ENCODE data around the gene SDR9C7.

DNA sequence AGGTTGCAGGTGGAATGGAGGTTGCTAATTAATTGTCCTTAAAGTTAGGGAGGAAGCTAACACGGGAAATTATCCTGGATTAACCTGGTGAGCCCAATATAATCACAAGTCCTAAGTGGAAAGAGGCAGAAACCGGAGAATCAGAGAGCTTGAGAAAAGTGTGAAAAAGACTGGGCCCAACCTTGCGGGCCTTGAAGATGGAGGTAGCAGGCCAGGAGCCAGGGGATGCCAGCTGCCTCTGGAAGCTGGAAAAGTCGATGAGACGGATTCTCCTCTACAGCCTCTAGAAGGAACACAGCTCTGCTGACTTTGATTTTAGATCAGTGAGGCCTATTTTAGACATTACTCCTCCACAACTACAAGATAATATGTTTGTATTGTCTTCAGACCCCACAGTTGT lies 2.1 kb downstream of the SDR9C7 start:
- TF ChIP-seq, protein P1, sequence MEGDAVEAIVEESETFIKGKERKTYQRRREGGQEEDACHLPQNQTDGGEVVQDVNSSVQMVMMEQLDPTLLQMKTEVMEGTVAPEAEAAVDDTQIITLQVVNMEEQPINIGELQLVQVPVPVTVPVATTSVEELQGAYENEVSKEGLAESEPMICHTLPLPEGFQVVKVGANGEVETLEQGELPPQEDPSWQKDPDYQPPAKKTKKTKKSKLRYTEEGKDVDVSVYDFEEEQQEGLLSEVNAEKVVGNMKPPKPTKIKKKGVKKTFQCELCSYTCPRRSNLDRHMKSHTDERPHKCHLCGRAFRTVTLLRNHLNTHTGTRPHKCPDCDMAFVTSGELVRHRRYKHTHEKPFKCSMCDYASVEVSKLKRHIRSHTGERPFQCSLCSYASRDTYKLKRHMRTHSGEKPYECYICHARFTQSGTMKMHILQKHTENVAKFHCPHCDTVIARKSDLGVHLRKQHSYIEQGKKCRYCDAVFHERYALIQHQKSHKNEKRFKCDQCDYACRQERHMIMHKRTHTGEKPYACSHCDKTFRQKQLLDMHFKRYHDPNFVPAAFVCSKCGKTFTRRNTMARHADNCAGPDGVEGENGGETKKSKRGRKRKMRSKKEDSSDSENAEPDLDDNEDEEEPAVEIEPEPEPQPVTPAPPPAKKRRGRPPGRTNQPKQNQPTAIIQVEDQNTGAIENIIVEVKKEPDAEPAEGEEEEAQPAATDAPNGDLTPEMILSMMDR (conservative IDR thresholded peaks at IDR 0.05): no peak
- no peak for TF ChIP-seq ZFX (IDR thresholded peaks at IDR 0.05)

Data from C4-2B (cell line).